ENCODE measurements around the gene CHAC2.
A peak's percentile ranks its signal among the peaks of the same experiment; 100 is the strongest.
"Not testable (repeated sequence)": the region's sequence is repeated elsewhere in the genome, so short reads cannot be mapped to it uniquely, and the experiment has no call there.

CHAC2 gene

GRCh38 chr2:53767405-53768241 lies at the start of gene CHAC2:
TSS of gene CHAC2 (plus strand) at chr2:53767804. CDS start at chr2:53767887, 83 bp downstream.
- DNase-seq (ENCODE audit: low read depth, low spot score): peak; percentile 35

GRCh38 chr2:53720944-53721343 lies 46.7 kb upstream of the CHAC2 start:
- DNase-seq (ENCODE audit: low read depth, low spot score): not testable (repeated sequence)

GRCh38 chr2:53724536-53724935 lies 43.1 kb upstream of the CHAC2 start:
- no peak for DNase-seq (ENCODE audit: low read depth, low spot score)

- no peak for DNase-seq (ENCODE audit: low read depth, low spot score)
Observed at GRCh38 chr2:53725662-53726061, 41.9 kb upstream of the CHAC2 start.

- no peak for DNase-seq (ENCODE audit: low read depth, low spot score)
Observed at GRCh38 chr2:53727921-53728320, 39.7 kb upstream of the CHAC2 start.

- no peak for DNase-seq (ENCODE audit: low read depth, low spot score)
Observed at GRCh38 chr2:53729143-53729762, 38.4 kb upstream of the CHAC2 start.

- DNase-seq (ENCODE audit: low read depth, low spot score): no peak
Observed at GRCh38 chr2:53737091-53737490, 30.5 kb upstream of the CHAC2 start.

GRCh38 chr2:53739032-53739431 lies 28.6 kb upstream of the CHAC2 start:
- no peak for DNase-seq (ENCODE audit: low read depth, low spot score)

- DNase-seq (ENCODE audit: low read depth, low spot score): peak; percentile 9
Observed at GRCh38 chr2:53740170-53740569, 27.4 kb upstream of the CHAC2 start.

- no peak for DNase-seq (ENCODE audit: low read depth, low spot score)
Observed at GRCh38 chr2:53744395-53745065, 23.1 kb upstream of the CHAC2 start.

- no peak for DNase-seq (ENCODE audit: low read depth, low spot score)
Observed at GRCh38 chr2:53750041-53750768, 17.4 kb upstream of the CHAC2 start.

GRCh38 chr2:53751728-53752127 lies 15.9 kb upstream of the CHAC2 start:
- DNase-seq (ENCODE audit: low read depth, low spot score): no peak

- no peak for DNase-seq (ENCODE audit: low read depth, low spot score)
Observed at GRCh38 chr2:53752385-53752784, 15.2 kb upstream of the CHAC2 start.

- no peak for DNase-seq (ENCODE audit: low read depth, low spot score)
Observed at GRCh38 chr2:53753041-53753440, 14.6 kb upstream of the CHAC2 start.

- DNase-seq (ENCODE audit: low read depth, low spot score): no peak
Observed at GRCh38 chr2:53755121-53755520, 12.5 kb upstream of the CHAC2 start.

- DNase-seq (ENCODE audit: low read depth, low spot score): no peak
Observed at GRCh38 chr2:53756644-53757043, 11.0 kb upstream of the CHAC2 start.

GRCh38 chr2:53757206-53757605 lies 10.4 kb upstream of the CHAC2 start:
- DNase-seq (ENCODE audit: low read depth, low spot score): not testable (repeated sequence)

GRCh38 chr2:53765767-53766166 lies 1.8 kb upstream of the CHAC2 start:
- no peak for DNase-seq (ENCODE audit: low read depth, low spot score)

- DNase-seq (ENCODE audit: low read depth, low spot score): no peak
Observed at GRCh38 chr2:53768242-53768542, 588 bp downstream of the CHAC2 start.

GRCh38 chr2:53769318-53769945 lies 1.8 kb downstream of the CHAC2 start:
- no peak for DNase-seq (ENCODE audit: low read depth, low spot score)

GRCh38 chr2:53770264-53770663 lies 2.7 kb downstream of the CHAC2 start:
- no peak for DNase-seq (ENCODE audit: low read depth, low spot score)

- DNase-seq (ENCODE audit: low read depth, low spot score): no peak
Observed at GRCh38 chr2:53777134-53777533, 9.5 kb downstream of the CHAC2 start.
